OCI-LY3 (cell line): ENCODE data around the gene GREM2.

Experiments
- CTCF ChIP-seq: fragments of 200-600, 300-600 bp; sonication (generic); IDR thresholded peaks from 2 replicates; pipeline ENCODE4 v1.5.1; 2014; ENCODE audit warnings: antibody characterized with exemption, low read length, low read depth
- EZH2phosphoT487 ChIP-seq: fragments of 200-600 bp; shearing (Covaris generic); IDR thresholded peaks from 2 replicates; pipeline ENCODE4 v1.6.1; 2018; ENCODE audit warnings: antibody characterized with exemption, mixed run types, low read depth

DNA sequence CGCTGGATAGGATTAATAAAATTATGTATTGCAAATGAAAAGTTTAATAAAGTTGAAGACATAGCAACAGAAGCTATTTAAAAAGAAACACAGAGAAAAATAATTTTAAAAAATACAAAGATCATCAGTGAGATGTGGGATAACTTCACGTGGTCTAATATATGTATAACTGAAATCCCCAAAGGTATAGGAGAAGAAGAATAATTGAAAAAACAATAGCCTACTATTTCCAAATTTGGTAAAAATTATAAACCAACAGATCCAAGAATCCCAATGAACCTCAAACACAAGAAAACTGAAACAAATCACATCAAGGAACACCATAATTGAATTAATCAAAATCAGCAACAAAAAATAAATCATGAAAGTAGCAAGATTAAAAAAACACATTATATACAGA, 44.9 kb downstream of the GREM2 start:
- no peak for TF ChIP-seq CTCF
- no peak for TF ChIP-seq EZH2phosphoT487
